Hepatocyte (in vitro differentiated cells): ENCODE measurements around the gene RIPK4.

Experiments
- CTCF ChIP-seq: fragments of 200-600 bp; sonication (generic); IDR thresholded peaks from 2 replicates; pipeline ENCODE4 v1.5.1; 2016; ENCODE audit warnings: antibody characterized with exemption, mild to moderate bottlenecking; ENCODE audit not compliant: poor library complexity
- EZH2 ChIP-seq: fragments of 200-600 bp; sonication (generic); IDR thresholded peaks from 2 replicates; pipeline ENCODE4 v1.6.1; 2016; ENCODE audit warnings: antibody characterized with exemption, mild to moderate bottlenecking, borderline replicate concordance

GRCh38 chr21:41726970-41727783, 39.7 kb downstream of the RIPK4 start:
- TF ChIP-seq EZH2 (no peak), CTCF (no peak)
